ENCODE results near the gene SPATA31D1. TPM values are rescaled to one million over a fixed set of nuclear protein-coding genes. Genes with fewer than 3 reads are reported as not detected.
A peak's percentile ranks its signal among the peaks of the same experiment; 100 is the strongest.

SPATA31D1 gene
- total RNA-seq, 4 donors from 2014 or later = not detected

GRCh38 chr9:81968026-81968425 lies 20.5 kb upstream of the SPATA31D1 start:
- 85 to 92% methylated on average over 3 of the region's 3 CpGs for WGBS, 2 donors (ENCODE audit: low coverage in 1 of 2)
- in situ Hi-C loops (cut with MboI; ENCODE audit: low pct_ligation_motif_present in 1 of 4, low pct_unique_long_range_greater_than_20kb in 1 of 4, low sequenced_read_pairs in 3 of 4) = no loop called here
- H3K4me3 ChIP-seq = no peak overlapping the region
- H3K4me1 ChIP-seq = no peaks in the 10 kb centered on the region
- no peak for TF ChIP-seq POLR2A (IDR thresholded peaks at IDR 0.05)
- no peak for TF ChIP-seq POLR2AphosphoS5 (IDR thresholded peaks at IDR 0.05)
- TF ChIP-seq EP300 (IDR thresholded peaks at IDR 0.05; ENCODE audit: low read depth) = no peak
- no peak for TF ChIP-seq CTCF (IDR thresholded peaks at IDR 0.05)
- no peak for DNase-seq
- no peak overlapping the region for H3K27ac ChIP-seq
- intact Hi-C loops (cut with DNase I; ENCODE audit: low total_unique reads) = no loop called here
- H3K27me3 ChIP-seq = no peaks in the 10 kb centered on the region
- no peaks in the 10 kb centered on the region for H3K9me3 ChIP-seq
- no peaks in the 10 kb centered on the region for H3K36me3 ChIP-seq

- Histone ChIP-seq H3K4me3 (no peak overlapping the region), H3K27ac (no peak overlapping the region), H3K27me3 (no peaks in the 10 kb centered on the region), H3K4me1 (no peaks in the 10 kb centered on the region), H3K9me3 (no peaks in the 10 kb centered on the region), H3K36me3 (no peaks in the 10 kb centered on the region)
- no peak for DNase-seq
- in situ Hi-C loops (cut with MboI; ENCODE audit: low pct_ligation_motif_present in 1 of 4, low pct_unique_long_range_greater_than_20kb in 1 of 4, low sequenced_read_pairs in 3 of 4) (no loop called here), intact Hi-C loops (cut with DNase I; ENCODE audit: low total_unique reads) (no loop called here)
- TF ChIP-seq POLR2AphosphoS5 (IDR thresholded peaks at IDR 0.05) = no peak
- no peak for TF ChIP-seq CTCF (IDR thresholded peaks at IDR 0.05)
- TF ChIP-seq POLR2A (IDR thresholded peaks at IDR 0.05) = no peak
- TF ChIP-seq EP300 (IDR thresholded peaks at IDR 0.05; ENCODE audit: low read depth) = no peak
These were observed 18.6 kb upstream of the SPATA31D1 start for GRCh38 chr9:81969971-81970370.

- in situ Hi-C loops (cut with MboI; ENCODE audit: low pct_ligation_motif_present in 1 of 4, low pct_unique_long_range_greater_than_20kb in 1 of 4, low sequenced_read_pairs in 3 of 4) = no loop called here
- Histone ChIP-seq H3K4me3 (no peak overlapping the region), H3K4me1 (no peaks in the 10 kb centered on the region), H3K36me3 (no peaks in the 10 kb centered on the region), H3K27me3 (no peaks in the 10 kb centered on the region), H3K9me3 (no peaks in the 10 kb centered on the region), H3K27ac (no peak overlapping the region)
- no peak for DNase-seq
- intact Hi-C loops (cut with DNase I; ENCODE audit: low total_unique reads) = no loop called here
- TF ChIP-seq CTCF (IDR thresholded peaks at IDR 0.05) = peak in 1 of 5 experiments; percentile 7
- no peak for TF ChIP-seq POLR2A (IDR thresholded peaks at IDR 0.05)
- TF ChIP-seq EP300 (IDR thresholded peaks at IDR 0.05; ENCODE audit: low read depth) = no peak
- TF ChIP-seq POLR2AphosphoS5 (IDR thresholded peaks at IDR 0.05) = no peak
These were observed 16.8 kb upstream of the SPATA31D1 start for GRCh38 chr9:81971727-81972126.

GRCh38 chr9:81974764-81975163 lies 13.8 kb upstream of the SPATA31D1 start:
- in situ Hi-C loops (cut with MboI; ENCODE audit: low pct_ligation_motif_present in 1 of 4, low pct_unique_long_range_greater_than_20kb in 1 of 4, low sequenced_read_pairs in 3 of 4) = no loop called here
- H3K4me3 ChIP-seq = no peak overlapping the region
- H3K36me3 ChIP-seq = no peaks in the 10 kb centered on the region
- no peaks in the 10 kb centered on the region for H3K27me3 ChIP-seq
- 87 to 90% methylated on average over 5 of the region's 5 CpGs for WGBS, 2 donors (ENCODE audit: low coverage in 1 of 2)
- H3K4me1 ChIP-seq = no peaks in the 10 kb centered on the region
- intact Hi-C loops (cut with DNase I; ENCODE audit: low total_unique reads) = no loop called here
- TF ChIP-seq POLR2AphosphoS5 (IDR thresholded peaks at IDR 0.05) (no peak), POLR2A (IDR thresholded peaks at IDR 0.05) (no peak), CTCF (IDR thresholded peaks at IDR 0.05) (no peak), EP300 (IDR thresholded peaks at IDR 0.05; ENCODE audit: low read depth) (no peak)
- no peak overlapping the region for H3K27ac ChIP-seq
- no peaks in the 10 kb centered on the region for H3K9me3 ChIP-seq
- no peak for DNase-seq
